K562 (cell line): ENCODE measurements around the gene UIMC1. TPM values are rescaled to one million over a fixed set of nuclear protein-coding genes. Genes with fewer than 3 reads are reported as not detected.
A peak's percentile ranks its signal among the peaks of the same experiment; 100 is the strongest.

Experiments
- ATAC-seq: fragments of 200-7000 bp; cut with Tn5 transposase; 3 replicates; pipeline ENCODE4 v1.9.1; 2020; ENCODE audit warnings: moderate library complexity
- BruUV-seq: library from RNA; stranded (reverse); fragments of 400-500 nt; replicated peaks from 2 replicates; lab custom pipeline; 2021; lab: Mats Ljungman, UMichigan
- CTCF ChIA-PET: fragments of 300-600 bp; formaldehyde crosslinking; extraction: SDS; loops from one replicate; lab custom pipeline; 2021; ENCODE audit warnings: low intra/inter-chr PET ratio; lab: Yijun Ruan, JAX
- POLR2A ChIA-PET: fragments of 300-600, 350-650 bp; sonication (Branson Sonifier 250); formaldehyde crosslinking; extraction: SDS; loops from one replicate; lab custom pipeline; 2021; ENCODE audit warnings: antibody characterized with exemption, inconsistent platforms; lab: Yijun Ruan, JAX
- DNase-seq, 4 experiments: peaks; one replicate each; pipeline versions ENCODE4 v3.0.0 to v3.0.0-alpha.2; 2011 to 2018; ENCODE audit warnings: low spot score in 3 of 4, mixed read lengths in 3 of 4; ENCODE audit errors: extremely low read depth in 1 of 4
- FAIRE-seq: peaks from 2 replicates; lab custom pipeline; 2011; peaks lifted over from hg19 to GRCh38; lab: Jason Lieb, UNC
- H2AFZ ChIP-seq: 2 replicates; pipeline ENCODE4 v1.6.0; 2011; ENCODE audit warnings: low read depth, low read length, control low read depth, inconsistent platforms
- H3K27ac ChIP-seq: fragments of 200-600 bp; 3 replicates; pipeline ENCODE4 v1.8.0; 2011; ENCODE audit warnings: low read depth, mild to moderate bottlenecking, control low read depth, inconsistent platforms, low read length, moderate library complexity, mixed read lengths; ENCODE audit errors: extremely low read depth
- H3K27me3 ChIP-seq, 2 experiments: fragments of 300-600 bp in 1 of 2; 2 replicates in 1 of 2; 3 replicates in 1 of 2; pipeline versions ENCODE4 v1.6.0 to v1.8.0; 2011; ENCODE audit warnings: inconsistent platforms in 2 of 2, low read length in 2 of 2, mild to moderate bottlenecking in 1 of 2, mixed read lengths in 1 of 2, moderate library complexity in 1 of 2; ENCODE audit not compliant: control insufficient read depth in 2 of 2, insufficient read depth in 2 of 2
- H3K36me3 ChIP-seq: fragments of 300-600 bp; 3 replicates; pipeline ENCODE4 v1.8.0; 2011; ENCODE audit warnings: mild to moderate bottlenecking, low read length, inconsistent platforms; ENCODE audit not compliant: control insufficient read depth, insufficient read depth
- H3K4me1 ChIP-seq, 2 experiments: fragments of 200-600 bp in 1 of 2; replicated peaks in 1 of 2; 2 replicates in 1 of 2; 3 replicates in 1 of 2; pipeline versions ENCODE4 v1.5.1 to v1.8.0; 2011; ENCODE audit warnings: inconsistent platforms in 2 of 2, low read length in 2 of 2, mild to moderate bottlenecking in 1 of 2, mixed read lengths in 1 of 2, moderate library complexity in 1 of 2; ENCODE audit not compliant: control insufficient read depth in 2 of 2, insufficient read depth in 2 of 2
- H3K4me2 ChIP-seq: 2 replicates; pipeline ENCODE4 v1.6.1; 2011; ENCODE audit warnings: low read length, control low read depth, inconsistent platforms, mixed read lengths; ENCODE audit not compliant: insufficient read depth
- H3K4me3 ChIP-seq: fragments of 200-600 bp; sonication (generic), shearing (Covaris generic); 2 replicates; pipeline ENCODE4 v1.5.1; 2016; ENCODE audit warnings: control low read depth, inconsistent platforms
- H3K79me2 ChIP-seq: fragments of 200-600 bp; 3 replicates; pipeline ENCODE4 v1.8.0; 2011; ENCODE audit warnings: low read length, inconsistent platforms; ENCODE audit not compliant: control insufficient read depth, insufficient read depth
- H3K9ac ChIP-seq, 2 experiments: 2 replicates each; pipeline versions ENCODE4 v1.6.0 to v1.6.1; 2011; ENCODE audit warnings: low read depth in 2 of 2, low read length in 2 of 2, control low read depth in 1 of 2, inconsistent platforms in 1 of 2, mild to moderate bottlenecking in 1 of 2, mixed read lengths in 1 of 2; ENCODE audit not compliant: insufficient read depth in 1 of 2
- H3K9me1 ChIP-seq: one replicate; pipeline ENCODE4 v1.6.0; 2011; ENCODE audit warnings: inconsistent platforms, mild to moderate bottlenecking, low read length, moderate library complexity; ENCODE audit not compliant: control insufficient read depth, insufficient read depth
- H3K9me3 ChIP-seq: replicated peaks from 2 replicates; pipeline ENCODE4 v1.5.1; 2011; ENCODE audit warnings: low read depth, low read length, inconsistent platforms; ENCODE audit not compliant: control insufficient read depth, insufficient read depth
- H4K20me1 ChIP-seq: replicated peaks from 2 replicates; pipeline ENCODE4 v1.6.1; 2011; ENCODE audit warnings: low read length, inconsistent platforms, mixed read lengths; ENCODE audit not compliant: control insufficient read depth, insufficient read depth
- JUND ChIP-seq, 2 experiments: IDR thresholded peaks; 2 replicates in 1 of 2; 3 replicates in 1 of 2; pipeline ENCODE4 v1.6.1; 2011; ENCODE audit warnings: borderline replicate concordance in 2 of 2, low read depth in 2 of 2, low read length in 2 of 2, improper control_type of control experiment in 1 of 2, missing biosample characterization in 1 of 2, missing genetic modification characterization in 1 of 2, missing genetic modification reagents in 1 of 2
- SNIP1 ChIP-seq: fragments of 450-650 bp; IDR thresholded peaks from 2 replicates; pipeline ENCODE4 v1.7.1; 2017; ENCODE audit warnings: low read depth, mild to moderate bottlenecking
- SPI1 ChIP-seq: IDR thresholded peaks from 2 replicates; pipeline ENCODE4 v1.6.1; 2011; ENCODE audit warnings: low read depth, low read length, control low read depth, borderline replicate concordance
- ZNF263 ChIP-seq: sonication (generic); formaldehyde crosslinking; IDR thresholded peaks from 2 replicates; pipeline ENCODE4 v1.8.0; 2022; ENCODE audit warnings: mild to moderate bottlenecking, missing genetic modification reagents, borderline replicate concordance
- WGBS: fragments of 100-300 bp; shearing (Covaris generic); methylation state at CpG from one replicate; pipeline ENCODE4 v1.1.6; 2016; ENCODE audit warnings: low coverage, mixed read lengths; ENCODE audit not compliant: insufficient coverage; ENCODE audit errors: missing lambda C conversion rate; 5-methylcytosine and 5-hydroxymethylcytosine counted together
- in situ Hi-C: fragments of 300-500 bp; cut with MboI; formaldehyde crosslinking; loops from 4 replicates; pipeline ENCODE4 v1.15.0; 2018; ENCODE audit warnings: inconsistent platforms, mixed read lengths
- intact Hi-C: fragments of 100-400 bp; cut with micrococcal nuclease; formaldehyde crosslinking; loops from 2 replicates; pipeline ENCODE4 v1.14.2; 2022
- polyA plus RNA-seq, 8 experiments: library from polyadenylated mRNA; depleted of rRNA in 4 of 8; stranded (reverse) in 5 of 8; unstranded in 3 of 8; fragments of >200 nt; fragmentation: Nextera tagmentation in 2 of 8; fragmentation: Illumina TruSeq in 1 of 8; extraction: Ambion mirVana in 2 of 8; extraction: Trizol in 1 of 8; gene quantifications; 2 replicates each; pipeline versions ENCODE4 v1.2.1 to v1.2.3, GENCODE V29; 2011 to 2014; ENCODE audit warnings: inconsistent platforms in 1 of 8, missing spikeins in 1 of 8
- total RNA-seq, 7 experiments: library from RNA; depleted of rRNA in 6 of 7; stranded (reverse); fragments of >200 nt in 6 of 7; fragmentation: Illumina TruSeq in 2 of 7; extraction: Trizol in 2 of 7; gene quantifications; 2 replicates each; pipeline versions ENCODE4 v1.2.1 to v1.2.3, GENCODE V29; 2011 to 2021; ENCODE audit warnings: low replicate concordance in 1 of 7
- TF ChIP-seq, protein P1 (sequence below): fragments of 250-450 bp; sonication (Bioruptor Pico); IDR thresholded peaks from 2 replicates; pipeline ENCODE4 v1.9.0; 2021; ENCODE audit warnings: mild to moderate bottlenecking, inconsistent platforms

The UIMC1 gene
- total and polyA plus RNA-seq, 9 of the 15 experiments (the other 6 are each of a cell fraction or from before 2014, with no cell fraction given), result 14.9 to 51.7 (median 36.8) TPM

DNA sequence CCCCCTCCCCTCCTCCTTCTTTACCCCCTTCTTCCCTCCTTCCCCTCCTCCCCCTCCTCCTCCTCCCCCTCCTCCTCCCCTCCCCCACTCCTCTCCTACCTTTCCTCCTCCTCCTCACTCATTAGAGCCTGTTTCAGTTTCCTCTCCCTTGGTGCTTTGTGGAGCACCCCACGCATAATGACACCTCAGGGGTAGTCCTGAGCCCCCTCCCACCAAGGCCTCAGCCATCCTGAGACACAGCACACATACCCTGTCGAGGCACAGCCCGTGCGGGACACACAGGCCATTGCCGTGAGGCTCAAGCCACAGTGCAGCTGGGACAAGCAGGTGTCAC is 142.8 kb downstream of the UIMC1 start:
- Histone ChIP-seq H3K4me2 (no peak overlapping the region), H3K4me3 (no peak overlapping the region), H3K27me3 (peaks cover 28 to 85% of the 10 kb centered on the region in 2 experiments), H3K79me2 (no peaks in the 10 kb centered on the region), H3K36me3 (no peaks in the 10 kb centered on the region), H3K9me3 (no peaks in the 10 kb centered on the region), H3K4me1 (peaks cover 5 to 45% of the 10 kb centered on the region in 2 experiments; a peak in 4 of 5 replicates), H3K27ac (no peak overlapping the region)
- intact Hi-C loops, result no loop called here
- POLR2A ChIA-PET, result interaction anchor here (0.7 to 1.7 kb wide), 2 partner anchors 14 to 25 kb away, joined by 4 to 6 read pairs; no protein-coding TSS in a partner anchor
- WGBS, result 0% methylated on average over 5 of the region's 5 CpGs
- TF ChIP-seq SNIP1 (no peak), ZNF263 (peak; percentile 68; the same call in 1 of the 2 replicates)
- TF ChIP-seq, all 486 proteins: peak for 1
- no peak for ATAC-seq
- no peak for DNase-seq
- no peak for FAIRE-seq
- CTCF ChIA-PET, result no interaction called here
- Histone ChIP-seq H2AFZ (no peak overlapping the region), H3K9me1 (no peaks in the 10 kb centered on the region), H4K20me1 (peaks cover 37% of the 10 kb centered on the region), H3K9ac (no peak overlapping the region)
- no TSS peak for BruUV-seq
- in situ Hi-C loops, result no loop called here

DNA sequence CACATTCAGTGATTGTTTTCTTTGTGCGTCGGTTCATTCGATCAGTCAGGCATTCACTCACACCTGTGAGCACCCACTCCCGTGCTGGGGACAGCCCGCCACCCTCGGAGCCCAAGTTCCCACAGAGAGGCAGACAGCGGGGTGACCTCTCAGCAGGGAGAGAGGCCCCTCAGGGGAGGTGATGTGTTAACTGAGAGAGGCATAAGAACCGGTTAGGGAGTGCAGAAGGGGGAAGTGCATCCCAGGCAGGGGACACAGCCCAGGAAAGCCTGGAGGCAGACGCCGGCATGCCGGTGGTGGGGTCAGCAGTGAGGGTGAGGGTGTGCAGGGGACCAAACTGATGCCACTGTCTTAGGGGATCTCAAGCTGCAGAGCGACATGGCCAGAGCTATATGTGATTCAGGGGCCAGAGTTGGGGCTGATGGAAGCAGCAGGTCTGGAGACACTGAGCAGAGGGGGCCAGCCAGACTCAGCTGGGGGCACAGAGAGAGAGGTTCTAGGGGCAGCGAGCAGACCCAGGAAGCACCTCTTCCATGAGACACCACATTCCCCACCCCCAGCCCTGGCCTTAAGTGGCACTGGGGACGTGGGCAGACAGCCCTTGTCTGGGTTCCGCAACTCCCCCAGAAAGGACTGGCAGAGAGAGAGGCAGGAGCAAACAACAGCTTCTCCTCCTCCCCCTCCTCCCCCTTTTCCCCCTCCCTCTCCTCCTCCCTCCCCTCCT is 143.4 kb downstream of the UIMC1 start:
- POLR2A ChIA-PET, result interaction anchor here (1.7 kb wide), 1 partner anchor 15 kb away, joined by 6 read pairs; no protein-coding TSS in a partner anchor
- CTCF ChIA-PET, result no interaction called here
- ATAC-seq, result no peak; the same call in 2 of the 3 replicates
- in situ Hi-C loops, result no loop called here
- Histone ChIP-seq H3K4me2 (no peak overlapping the region), H3K79me2 (no peaks in the 10 kb centered on the region), H3K9me3 (no peaks in the 10 kb centered on the region), H3K27ac (no peak overlapping the region), H3K4me3 (no peak overlapping the region), H2AFZ (no peak overlapping the region), H3K4me1 (peaks cover 5 to 40% of the 10 kb centered on the region in 2 experiments; a peak in 4 of 5 replicates), H4K20me1 (peaks cover 35% of the 10 kb centered on the region; the same call in 1 of the 2 replicates), H3K9ac (no peak overlapping the region; a peak in 1 of 4 replicates), H3K9me1 (no peaks in the 10 kb centered on the region), H3K36me3 (no peaks in the 10 kb centered on the region), H3K27me3 (peaks cover 26 to 80% of the 10 kb centered on the region in 2 experiments)
- DNase-seq, result peak in 1 of 4 experiments; percentile 7
- no peak for FAIRE-seq
- TF ChIP-seq JUND (IDR thresholded peaks at IDR 0.05; ENCODE audit: borderline replicate concordance, low read depth, low read length) (no peak), JUND (tag; IDR thresholded peaks at IDR 0.05; ENCODE audit: borderline replicate concordance, low read depth, low read length) (no peak), SPI1 (peak; percentile 27; the same call in 1 of the 2 replicates)
- TF ChIP-seq, protein P1, sequence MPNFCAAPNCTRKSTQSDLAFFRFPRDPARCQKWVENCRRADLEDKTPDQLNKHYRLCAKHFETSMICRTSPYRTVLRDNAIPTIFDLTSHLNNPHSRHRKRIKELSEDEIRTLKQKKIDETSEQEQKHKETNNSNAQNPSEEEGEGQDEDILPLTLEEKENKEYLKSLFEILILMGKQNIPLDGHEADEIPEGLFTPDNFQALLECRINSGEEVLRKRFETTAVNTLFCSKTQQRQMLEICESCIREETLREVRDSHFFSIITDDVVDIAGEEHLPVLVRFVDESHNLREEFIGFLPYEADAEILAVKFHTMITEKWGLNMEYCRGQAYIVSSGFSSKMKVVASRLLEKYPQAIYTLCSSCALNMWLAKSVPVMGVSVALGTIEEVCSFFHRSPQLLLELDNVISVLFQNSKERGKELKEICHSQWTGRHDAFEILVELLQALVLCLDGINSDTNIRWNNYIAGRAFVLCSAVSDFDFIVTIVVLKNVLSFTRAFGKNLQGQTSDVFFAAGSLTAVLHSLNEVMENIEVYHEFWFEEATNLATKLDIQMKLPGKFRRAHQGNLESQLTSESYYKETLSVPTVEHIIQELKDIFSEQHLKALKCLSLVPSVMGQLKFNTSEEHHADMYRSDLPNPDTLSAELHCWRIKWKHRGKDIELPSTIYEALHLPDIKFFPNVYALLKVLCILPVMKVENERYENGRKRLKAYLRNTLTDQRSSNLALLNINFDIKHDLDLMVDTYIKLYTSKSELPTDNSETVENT, result no peak
- intact Hi-C loops, result no loop called here
- 12% methylated on average over 11 of the region's 15 CpGs for WGBS
- no TSS peak for BruUV-seq
